ENCODE measurements around the gene AIG1.

GRCh38 chr6:143130928-143131327 is 70.2 kb downstream of the AIG1 start:
- TF ChIP-seq, protein P1, sequence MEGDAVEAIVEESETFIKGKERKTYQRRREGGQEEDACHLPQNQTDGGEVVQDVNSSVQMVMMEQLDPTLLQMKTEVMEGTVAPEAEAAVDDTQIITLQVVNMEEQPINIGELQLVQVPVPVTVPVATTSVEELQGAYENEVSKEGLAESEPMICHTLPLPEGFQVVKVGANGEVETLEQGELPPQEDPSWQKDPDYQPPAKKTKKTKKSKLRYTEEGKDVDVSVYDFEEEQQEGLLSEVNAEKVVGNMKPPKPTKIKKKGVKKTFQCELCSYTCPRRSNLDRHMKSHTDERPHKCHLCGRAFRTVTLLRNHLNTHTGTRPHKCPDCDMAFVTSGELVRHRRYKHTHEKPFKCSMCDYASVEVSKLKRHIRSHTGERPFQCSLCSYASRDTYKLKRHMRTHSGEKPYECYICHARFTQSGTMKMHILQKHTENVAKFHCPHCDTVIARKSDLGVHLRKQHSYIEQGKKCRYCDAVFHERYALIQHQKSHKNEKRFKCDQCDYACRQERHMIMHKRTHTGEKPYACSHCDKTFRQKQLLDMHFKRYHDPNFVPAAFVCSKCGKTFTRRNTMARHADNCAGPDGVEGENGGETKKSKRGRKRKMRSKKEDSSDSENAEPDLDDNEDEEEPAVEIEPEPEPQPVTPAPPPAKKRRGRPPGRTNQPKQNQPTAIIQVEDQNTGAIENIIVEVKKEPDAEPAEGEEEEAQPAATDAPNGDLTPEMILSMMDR (IDR thresholded peaks at IDR 0.05; ENCODE audit: insufficient read depth, low read depth, low read length): no peak
- TF ChIP-seq EZH2 (IDR thresholded peaks at IDR 0.05; ENCODE audit: insufficient read depth, low read length): no peak
